ENCODE results near the gene CAPN9. TPM values are rescaled to one million over a fixed set of nuclear protein-coding genes. Genes with fewer than 3 reads are reported as not detected.

Gene CAPN9
- total RNA-seq, 1 donor from 2014 or later, result 0.78 TPM

DNA sequence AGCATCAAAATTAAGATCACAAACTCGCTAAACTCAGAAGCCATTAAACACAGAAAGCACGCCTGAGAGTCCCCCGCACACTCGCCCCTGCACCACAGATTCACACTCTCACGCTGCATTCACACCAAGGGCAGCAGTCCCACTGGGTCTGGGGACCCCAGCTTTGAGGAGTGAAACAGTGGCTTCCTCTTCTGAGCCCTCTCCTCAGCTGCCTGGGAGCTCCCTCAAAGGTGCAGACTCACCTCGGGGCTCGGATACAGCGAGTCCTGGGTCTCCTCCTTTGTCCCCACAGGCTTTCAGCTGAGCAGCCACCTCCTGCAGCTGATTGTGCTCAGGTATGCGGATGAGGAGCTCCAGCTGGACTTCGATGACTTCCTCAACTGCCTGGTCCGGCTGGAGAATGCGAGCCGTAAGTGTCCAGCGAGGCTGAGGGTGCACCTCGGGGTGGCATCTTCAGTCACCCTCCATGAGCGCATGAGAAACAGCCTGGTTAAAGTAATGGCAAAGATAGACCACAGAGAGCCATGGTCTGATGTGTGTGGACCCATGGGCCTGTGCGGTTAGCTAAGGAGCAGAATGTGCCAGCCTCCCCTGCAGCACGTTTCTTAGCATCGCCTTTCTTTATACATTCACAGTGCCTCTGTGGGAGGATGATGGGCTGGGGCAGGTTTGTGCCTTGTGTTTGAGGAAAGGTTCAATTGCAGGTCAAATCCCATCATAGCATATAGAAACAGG lies 47.9 kb downstream of the CAPN9 start:
- no peak for DNase-seq (ENCODE audit: low spot score in 2 of 2, unreplicated experiment in 2 of 2)
- Mint-ChIP-seq H3K9me3 (no peaks in the 10 kb centered on the region), H3K36me3 (no peaks in the 10 kb centered on the region), H3K4me1 (peaks cover 13% of the 10 kb centered on the region), H3K27me3 (ENCODE audit: low read depth) (peaks cover 3% of the 10 kb centered on the region), H3K27ac (no peak overlapping the region), H3K4me3 (no peak overlapping the region)
- no peak for TF ChIP-seq CTCF (IDR thresholded peaks at IDR 0.05; ENCODE audit: unreplicated experiment)

- Mint-ChIP-seq H3K9me3 (no peaks in the 10 kb centered on the region), H3K4me1 (peaks cover 13% of the 10 kb centered on the region), H3K36me3 (no peaks in the 10 kb centered on the region), H3K27me3 (ENCODE audit: low read depth) (peaks cover 3% of the 10 kb centered on the region), H3K4me3 (no peak overlapping the region), H3K27ac (no peak overlapping the region)
- TF ChIP-seq CTCF (IDR thresholded peaks at IDR 0.05; ENCODE audit: unreplicated experiment), result no peak
- no peak for DNase-seq (ENCODE audit: low spot score in 2 of 2, unreplicated experiment in 2 of 2)
These were observed 49.4 kb downstream of the CAPN9 start for GRCh38 chr1:230796626-230797025.

DNA sequence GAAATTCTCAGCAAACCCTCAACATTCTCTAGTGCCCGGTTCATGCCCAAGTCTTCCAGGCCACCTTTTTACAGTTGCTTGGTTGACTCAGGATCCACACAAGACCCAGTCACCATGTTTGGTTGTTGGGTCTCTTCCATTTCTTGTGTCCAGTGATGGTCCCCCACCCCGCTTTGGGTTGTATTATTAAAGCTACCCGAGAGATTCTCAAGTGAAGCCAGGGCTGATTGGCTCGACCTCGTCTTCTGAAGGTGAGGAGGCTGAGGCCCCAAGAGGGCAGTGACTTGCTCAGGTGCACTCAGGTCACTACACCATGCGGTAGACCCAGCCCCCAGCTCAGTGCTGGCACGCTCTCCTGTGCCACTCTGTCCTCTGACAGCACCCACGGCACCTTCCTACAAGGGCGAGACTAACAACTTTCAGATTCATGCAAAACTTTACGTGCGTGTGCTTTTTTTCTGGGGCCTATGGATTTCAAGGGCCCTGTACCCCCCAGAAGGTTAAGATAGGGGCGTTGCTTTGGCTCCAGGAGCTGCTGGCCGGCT lies 50.3 kb downstream of the CAPN9 start:
- DNase-seq (ENCODE audit: low spot score in 2 of 2, unreplicated experiment in 2 of 2), result no peak
- H3K4me3 Mint-ChIP-seq, result no peak overlapping the region
- no peak for TF ChIP-seq CTCF (IDR thresholded peaks at IDR 0.05; ENCODE audit: unreplicated experiment)

DNA sequence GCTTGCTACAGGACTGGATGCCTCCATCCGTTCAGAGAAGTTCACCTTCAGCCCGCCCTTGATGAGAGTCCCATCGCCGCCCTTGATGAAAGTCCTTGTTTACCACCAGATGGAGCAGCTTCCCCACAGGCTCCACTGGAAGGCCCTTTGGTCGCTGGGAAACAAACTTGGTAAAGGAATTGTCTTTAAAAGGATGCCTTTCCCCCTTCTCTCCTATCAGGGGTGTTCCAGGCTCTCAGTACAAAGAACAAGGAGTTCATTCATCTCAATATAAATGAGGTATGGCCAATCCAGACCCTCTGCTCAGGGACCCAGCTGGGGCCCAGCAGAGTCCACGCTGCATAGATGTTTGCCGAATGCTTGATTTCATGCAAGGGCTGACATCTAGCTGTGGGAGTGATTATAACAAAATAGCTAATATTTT lies 50.8 kb downstream of the CAPN9 start:
- H3K9me3 Mint-ChIP-seq, result no peaks in the 10 kb centered on the region
- H3K27me3 Mint-ChIP-seq (ENCODE audit: low read depth), result peaks cover 3% of the 10 kb centered on the region
- DNase-seq (ENCODE audit: low spot score in 2 of 2, unreplicated experiment in 2 of 2), result peak; percentile 40 to 65
- no peaks in the 10 kb centered on the region for H3K36me3 Mint-ChIP-seq
- H3K4me3 Mint-ChIP-seq, result no peak overlapping the region
- peak; percentile 43 for TF ChIP-seq CTCF (IDR thresholded peaks at IDR 0.05; ENCODE audit: unreplicated experiment)
- no peak overlapping the region for H3K27ac Mint-ChIP-seq
- H3K4me1 Mint-ChIP-seq, result peaks cover 13% of the 10 kb centered on the region

More for the DNA sequence above, 50.3 kb downstream of the CAPN9 start:
- no peaks in the 10 kb centered on the region for H3K36me3 Mint-ChIP-seq
- H3K27me3 Mint-ChIP-seq (ENCODE audit: low read depth), result peaks cover 3% of the 10 kb centered on the region
- no peaks in the 10 kb centered on the region for H3K9me3 Mint-ChIP-seq
- H3K27ac Mint-ChIP-seq, result no peak overlapping the region
- peaks cover 13% of the 10 kb centered on the region for H3K4me1 Mint-ChIP-seq

DNA sequence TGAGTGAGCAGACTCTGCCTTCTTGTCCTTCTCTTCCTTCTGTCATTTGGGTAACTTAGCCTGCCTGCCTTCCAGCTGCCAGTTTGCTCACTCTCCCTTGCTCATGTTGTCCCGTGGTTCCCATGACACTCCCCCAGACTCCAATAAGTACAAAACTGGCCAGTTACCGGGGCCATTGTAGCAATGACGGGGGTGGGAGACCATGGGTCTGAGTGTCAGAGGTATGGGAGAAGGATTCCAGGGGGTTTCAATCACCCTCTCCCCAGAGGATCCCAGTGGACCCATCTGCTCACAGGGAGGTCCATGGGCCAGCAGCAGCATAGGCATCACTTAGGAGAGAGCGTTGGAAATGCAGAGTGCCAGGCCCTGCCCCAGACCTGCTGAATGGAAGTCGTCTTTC lies 51.3 kb downstream of the CAPN9 start:
- no peak overlapping the region for H3K27ac Mint-ChIP-seq
- no peaks in the 10 kb centered on the region for H3K9me3 Mint-ChIP-seq
- no peak for DNase-seq (ENCODE audit: low spot score in 2 of 2, unreplicated experiment in 2 of 2)
- H3K27me3 Mint-ChIP-seq (ENCODE audit: low read depth), result peaks cover 3% of the 10 kb centered on the region
- H3K36me3 Mint-ChIP-seq, result no peaks in the 10 kb centered on the region
- no peak overlapping the region for H3K4me3 Mint-ChIP-seq
- H3K4me1 Mint-ChIP-seq, result peaks cover 13% of the 10 kb centered on the region
- TF ChIP-seq CTCF (IDR thresholded peaks at IDR 0.05; ENCODE audit: unreplicated experiment), result no peak
